ENCODE measurements around the gene NDUFB6.
A peak's percentile ranks its signal among the peaks of the same experiment; 100 is the strongest.
"Not testable (repeated sequence)": the region's sequence is repeated elsewhere in the genome, so short reads cannot be mapped to it uniquely, and the experiment has no call there.

Gene NDUFB6

GRCh38 chr9:32552172-32552872, 20.6 kb downstream of the NDUFB6 start, which contains the start of the genes SMIM27 and TOPORS:
Gene SMIM27 (plus strand): TSS chr9:32552327. CDS start chr9:32552435, 108 bp downstream.
Gene TOPORS (minus strand): TSS chr9:32552586. CDS start chr9:32552436, 150 bp downstream.
- H3K27me3 ChIP-seq (replicated peaks; ENCODE audit: control insufficient read depth, insufficient read depth, low read length), result no peaks in the 10 kb centered on the region
- DNase-seq (ENCODE audit: extremely low read depth, insufficient read length), result peak; percentile 91
- no peak for TF ChIP-seq CTCF (IDR thresholded peaks at IDR 0.05; ENCODE audit: insufficient read depth, low read length, poor library complexity, severe bottlenecking)
- no peaks in the 10 kb centered on the region for H3K36me3 ChIP-seq (ENCODE audit: control insufficient read depth, insufficient read depth, low read length)
- H3K4me3 ChIP-seq (replicated peaks; ENCODE audit: low read depth, low read length), result peak within 1 kb of the TSS; percentile 85

- DNase-seq (ENCODE audit: extremely low read depth, insufficient read length), result peak; percentile 52
Observed at GRCh38 chr9:32551276-32552051, 21.5 kb downstream of the NDUFB6 start.

GRCh38 chr9:32550562-32551275, 22.2 kb downstream of the NDUFB6 start:
- H3K4me3 ChIP-seq (replicated peaks; ENCODE audit: low read depth, low read length), result peak overlapping the region; percentile 85
- peak; percentile 25 for TF ChIP-seq CTCF (IDR thresholded peaks at IDR 0.05; ENCODE audit: insufficient read depth, low read length, poor library complexity, severe bottlenecking)
- peak; percentile 91 for DNase-seq (ENCODE audit: extremely low read depth, insufficient read length)
- H3K36me3 ChIP-seq (ENCODE audit: control insufficient read depth, insufficient read depth, low read length), result no peaks in the 10 kb centered on the region; the same call in 1 of the 2 replicates
- no peaks in the 10 kb centered on the region for H3K27me3 ChIP-seq (replicated peaks; ENCODE audit: control insufficient read depth, insufficient read depth, low read length)

More at GRCh38 chr9:32551276-32552051, 21.5 kb downstream of the NDUFB6 start:
- peak overlapping the region; percentile 85 for H3K4me3 ChIP-seq (replicated peaks; ENCODE audit: low read depth, low read length)
- H3K27me3 ChIP-seq (replicated peaks; ENCODE audit: control insufficient read depth, insufficient read depth, low read length), result no peaks in the 10 kb centered on the region
- no peaks in the 10 kb centered on the region; the same call in 1 of the 2 replicates for H3K36me3 ChIP-seq (ENCODE audit: control insufficient read depth, insufficient read depth, low read length)
- TF ChIP-seq CTCF (IDR thresholded peaks at IDR 0.05; ENCODE audit: insufficient read depth, low read length, poor library complexity, severe bottlenecking), result no peak

GRCh38 chr9:32550150-32550561, 22.8 kb downstream of the NDUFB6 start:
- TF ChIP-seq CTCF (IDR thresholded peaks at IDR 0.05; ENCODE audit: insufficient read depth, low read length, poor library complexity, severe bottlenecking), result no peak
- peak overlapping the region; percentile 85 for H3K4me3 ChIP-seq (replicated peaks; ENCODE audit: low read depth, low read length)
- DNase-seq (ENCODE audit: extremely low read depth, insufficient read length), result no peak
- no peaks in the 10 kb centered on the region for H3K27me3 ChIP-seq (replicated peaks; ENCODE audit: control insufficient read depth, insufficient read depth, low read length)
- no peaks in the 10 kb centered on the region; the same call in 1 of the 2 replicates for H3K36me3 ChIP-seq (ENCODE audit: control insufficient read depth, insufficient read depth, low read length)

GRCh38 chr9:32548213-32548612, 24.7 kb downstream of the NDUFB6 start:
- not testable (repeated sequence) for H3K36me3 ChIP-seq (ENCODE audit: control insufficient read depth, insufficient read depth, low read length); H3K4me3 ChIP-seq (replicated peaks; ENCODE audit: low read depth, low read length); H3K27me3 ChIP-seq (replicated peaks; ENCODE audit: control insufficient read depth, insufficient read depth, low read length); DNase-seq (ENCODE audit: extremely low read depth, insufficient read length)

Measured in GM06990 (cell line).